Liver (tissue), 3 donors: ENCODE results near the gene PAPSS1.

Experiments
- GABPA ChIP-seq, 2 donors: IDR thresholded peaks in 1 of 2; conservative IDR thresholded peaks in 1 of 2; 2 replicates each; pipeline ENCODE4 v1.6.1; 2016; ENCODE audit warnings: antibody characterized with exemption in 2 of 2, mild to moderate bottlenecking in 1 of 2, moderate library complexity in 1 of 2
- JUND ChIP-seq, 2 donors: IDR thresholded peaks; 2 replicates each; pipeline ENCODE4 v1.6.1; 2016; ENCODE audit warnings: antibody characterized with exemption in 2 of 2
- MAX ChIP-seq: IDR thresholded peaks from 2 replicates; pipeline ENCODE4 v1.6.1; 2016; ENCODE audit warnings: antibody characterized with exemption
- RXRA ChIP-seq, 2 donors: IDR thresholded peaks; 2 replicates each; pipeline ENCODE4 v1.6.1; 2017 to 2018; ENCODE audit warnings: antibody characterized with exemption in 2 of 2, mild to moderate bottlenecking in 1 of 2
- SP1 ChIP-seq: IDR thresholded peaks from 2 replicates; pipeline ENCODE4 v1.6.1; 2018; ENCODE audit warnings: antibody characterized with exemption, mild to moderate bottlenecking
- TAF1 ChIP-seq: conservative IDR thresholded peaks from 2 replicates; pipeline ENCODE4 v1.6.1; 2016; ENCODE audit warnings: antibody characterized with exemption, mild to moderate bottlenecking
- YY1 ChIP-seq: IDR thresholded peaks from 2 replicates; pipeline ENCODE4 v1.6.1; 2016; ENCODE audit warnings: antibody characterized with exemption, mild to moderate bottlenecking
- ZBTB33 ChIP-seq: IDR thresholded peaks from 2 replicates; pipeline ENCODE4 v1.6.1; 2016; ENCODE audit warnings: antibody characterized with exemption
- TF ChIP-seq, protein P1 (sequence below): fragments of 150-350 bp; IDR thresholded peaks from 2 replicates; pipeline ENCODE4 v1.5.1; 2017; ENCODE audit warnings: improper control_type of control experiment, low read depth, low read length; ENCODE audit not compliant: missing input control
- TF ChIP-seq, protein P2 (sequence below): IDR thresholded peaks from 2 replicates; pipeline ENCODE4 v1.6.1; 2016; ENCODE audit warnings: antibody characterized with exemption
- TF ChIP-seq, protein P3 (sequence below): IDR thresholded peaks from 2 replicates; pipeline ENCODE4 v1.6.1; 2016; ENCODE audit warnings: antibody characterized with exemption, mild to moderate bottlenecking
- donor health status: healthy.
- donor health status: healthy.

DNA sequence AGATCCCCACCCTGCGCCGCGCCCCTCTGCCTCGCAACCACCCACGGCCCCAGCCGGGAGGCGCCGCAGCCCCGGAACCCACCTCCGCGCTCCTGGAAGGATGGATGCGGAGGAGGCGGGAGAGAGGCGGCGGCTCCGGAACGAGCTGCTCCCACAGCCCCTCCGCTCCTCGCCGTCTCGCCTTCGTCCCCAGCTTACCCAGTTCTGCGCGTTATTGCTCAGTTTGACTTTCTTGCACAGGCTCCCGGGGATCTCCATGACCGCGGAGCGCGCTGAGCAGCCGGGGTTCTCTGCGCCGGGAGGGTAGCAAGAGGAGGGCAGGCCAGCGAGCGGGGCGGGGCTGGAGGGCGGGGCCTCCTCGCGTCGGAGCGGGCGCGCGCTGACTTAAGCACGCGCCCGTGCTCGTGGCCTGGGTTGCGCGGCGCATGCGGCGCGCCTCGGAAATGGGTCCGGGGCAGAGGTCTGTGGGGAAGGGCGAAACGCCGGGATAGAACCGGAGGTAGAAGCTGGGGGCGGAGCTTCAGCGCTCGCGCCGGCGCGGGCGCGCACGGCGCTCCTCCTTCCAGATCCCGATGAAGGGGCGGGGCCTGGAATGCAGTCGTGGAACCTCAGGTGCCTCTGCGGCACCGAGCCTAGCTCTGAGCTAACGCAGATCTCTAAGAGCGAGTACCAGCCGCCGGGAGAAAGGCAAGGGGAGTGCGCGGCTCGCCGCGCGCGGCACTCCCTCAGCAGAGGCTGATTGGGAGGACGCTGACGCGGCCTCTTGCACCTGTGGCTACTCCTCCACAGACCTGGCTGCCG is at the start of gene PAPSS1:
- peak; percentile 27 for TF ChIP-seq ZBTB33
- TF ChIP-seq, protein P1, sequence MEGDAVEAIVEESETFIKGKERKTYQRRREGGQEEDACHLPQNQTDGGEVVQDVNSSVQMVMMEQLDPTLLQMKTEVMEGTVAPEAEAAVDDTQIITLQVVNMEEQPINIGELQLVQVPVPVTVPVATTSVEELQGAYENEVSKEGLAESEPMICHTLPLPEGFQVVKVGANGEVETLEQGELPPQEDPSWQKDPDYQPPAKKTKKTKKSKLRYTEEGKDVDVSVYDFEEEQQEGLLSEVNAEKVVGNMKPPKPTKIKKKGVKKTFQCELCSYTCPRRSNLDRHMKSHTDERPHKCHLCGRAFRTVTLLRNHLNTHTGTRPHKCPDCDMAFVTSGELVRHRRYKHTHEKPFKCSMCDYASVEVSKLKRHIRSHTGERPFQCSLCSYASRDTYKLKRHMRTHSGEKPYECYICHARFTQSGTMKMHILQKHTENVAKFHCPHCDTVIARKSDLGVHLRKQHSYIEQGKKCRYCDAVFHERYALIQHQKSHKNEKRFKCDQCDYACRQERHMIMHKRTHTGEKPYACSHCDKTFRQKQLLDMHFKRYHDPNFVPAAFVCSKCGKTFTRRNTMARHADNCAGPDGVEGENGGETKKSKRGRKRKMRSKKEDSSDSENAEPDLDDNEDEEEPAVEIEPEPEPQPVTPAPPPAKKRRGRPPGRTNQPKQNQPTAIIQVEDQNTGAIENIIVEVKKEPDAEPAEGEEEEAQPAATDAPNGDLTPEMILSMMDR: no peak
- peak; percentile 87 for TF ChIP-seq TAF1
- peak; percentile 57 to 86 for TF ChIP-seq GABPA (IDR thresholded peaks at IDR 0.05 in 1 of 2, conservative IDR thresholded peaks at IDR 0.05 in 1 of 2)
- TF ChIP-seq MAX: peak; percentile 26
- peak; percentile 66 for TF ChIP-seq YY1
- TF ChIP-seq, protein P2, sequence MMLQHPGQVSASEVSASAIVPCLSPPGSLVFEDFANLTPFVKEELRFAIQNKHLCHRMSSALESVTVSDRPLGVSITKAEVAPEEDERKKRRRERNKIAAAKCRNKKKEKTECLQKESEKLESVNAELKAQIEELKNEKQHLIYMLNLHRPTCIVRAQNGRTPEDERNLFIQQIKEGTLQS: no peak
- peak; percentile 81 for TF ChIP-seq SP1
- TF ChIP-seq RXRA (IDR thresholded peaks at IDR 0.05): peak in 1 of 2 donors; percentile 18
- TF ChIP-seq, protein P3, sequence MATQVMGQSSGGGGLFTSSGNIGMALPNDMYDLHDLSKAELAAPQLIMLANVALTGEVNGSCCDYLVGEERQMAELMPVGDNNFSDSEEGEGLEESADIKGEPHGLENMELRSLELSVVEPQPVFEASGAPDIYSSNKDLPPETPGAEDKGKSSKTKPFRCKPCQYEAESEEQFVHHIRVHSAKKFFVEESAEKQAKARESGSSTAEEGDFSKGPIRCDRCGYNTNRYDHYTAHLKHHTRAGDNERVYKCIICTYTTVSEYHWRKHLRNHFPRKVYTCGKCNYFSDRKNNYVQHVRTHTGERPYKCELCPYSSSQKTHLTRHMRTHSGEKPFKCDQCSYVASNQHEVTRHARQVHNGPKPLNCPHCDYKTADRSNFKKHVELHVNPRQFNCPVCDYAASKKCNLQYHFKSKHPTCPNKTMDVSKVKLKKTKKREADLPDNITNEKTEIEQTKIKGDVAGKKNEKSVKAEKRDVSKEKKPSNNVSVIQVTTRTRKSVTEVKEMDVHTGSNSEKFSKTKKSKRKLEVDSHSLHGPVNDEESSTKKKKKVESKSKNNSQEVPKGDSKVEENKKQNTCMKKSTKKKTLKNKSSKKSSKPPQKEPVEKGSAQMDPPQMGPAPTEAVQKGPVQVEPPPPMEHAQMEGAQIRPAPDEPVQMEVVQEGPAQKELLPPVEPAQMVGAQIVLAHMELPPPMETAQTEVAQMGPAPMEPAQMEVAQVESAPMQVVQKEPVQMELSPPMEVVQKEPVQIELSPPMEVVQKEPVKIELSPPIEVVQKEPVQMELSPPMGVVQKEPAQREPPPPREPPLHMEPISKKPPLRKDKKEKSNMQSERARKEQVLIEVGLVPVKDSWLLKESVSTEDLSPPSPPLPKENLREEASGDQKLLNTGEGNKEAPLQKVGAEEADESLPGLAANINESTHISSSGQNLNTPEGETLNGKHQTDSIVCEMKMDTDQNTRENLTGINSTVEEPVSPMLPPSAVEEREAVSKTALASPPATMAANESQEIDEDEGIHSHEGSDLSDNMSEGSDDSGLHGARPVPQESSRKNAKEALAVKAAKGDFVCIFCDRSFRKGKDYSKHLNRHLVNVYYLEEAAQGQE: peak; percentile 92
- TF ChIP-seq JUND (IDR thresholded peaks at IDR 0.05): no peak
